GM18502 (cell line): ENCODE results near the gene EBP.
"Not testable (repeated sequence)": the region's sequence is repeated elsewhere in the genome, so short reads cannot be mapped to it uniquely, and the experiment has no call there.

Source experiments
- ATAC-seq: cut with Tn5 transposase; IDR thresholded peaks from one replicate; pipeline ENCODE4 v1.9.1; 2021; ENCODE audit warnings: mild to moderate bottlenecking; ENCODE audit not compliant: unreplicated experiment, poor library complexity

Gene EBP

DNA sequence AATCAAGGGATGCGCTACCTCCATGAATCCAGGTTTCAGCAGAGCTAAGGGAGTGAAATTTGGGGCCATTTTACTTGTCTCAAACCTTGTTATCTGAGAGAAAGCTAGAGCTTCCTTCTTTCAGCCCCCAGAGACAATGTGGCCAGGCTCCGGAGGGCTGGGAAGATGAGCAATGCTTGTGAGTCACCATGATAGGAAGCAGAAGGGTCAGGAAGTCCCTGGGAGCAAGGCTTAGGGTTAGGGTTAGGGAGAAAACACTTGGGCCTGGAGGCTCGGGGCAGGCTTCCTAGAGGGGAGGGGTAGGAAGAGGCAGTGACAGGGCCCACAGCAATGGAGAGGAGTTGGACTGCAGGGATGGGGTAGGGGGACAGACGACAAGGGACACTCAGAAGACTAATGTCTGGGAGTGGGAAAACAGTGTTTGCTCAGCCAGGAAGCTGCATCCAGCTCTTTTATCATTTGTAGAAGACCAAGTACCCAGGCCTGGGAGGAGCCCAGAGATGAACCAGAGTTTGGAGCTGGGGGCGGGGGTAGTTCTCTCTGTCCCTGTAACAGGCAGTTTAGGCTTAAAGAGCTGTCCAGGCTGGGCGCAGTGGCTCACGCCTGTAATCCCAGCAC lies 29.2 kb upstream of the EBP start:
- no peak for ATAC-seq

- ATAC-seq: no peak
Observed at GRCh38 chrX:48493890-48494364, 27.7 kb upstream of the EBP start.

GRCh38 chrX:48496660-48497059 lies 24.9 kb upstream of the EBP start:
- ATAC-seq: no peak

- no peak for ATAC-seq
Observed at GRCh38 chrX:48497871-48498270, 23.7 kb upstream of the EBP start.

DNA sequence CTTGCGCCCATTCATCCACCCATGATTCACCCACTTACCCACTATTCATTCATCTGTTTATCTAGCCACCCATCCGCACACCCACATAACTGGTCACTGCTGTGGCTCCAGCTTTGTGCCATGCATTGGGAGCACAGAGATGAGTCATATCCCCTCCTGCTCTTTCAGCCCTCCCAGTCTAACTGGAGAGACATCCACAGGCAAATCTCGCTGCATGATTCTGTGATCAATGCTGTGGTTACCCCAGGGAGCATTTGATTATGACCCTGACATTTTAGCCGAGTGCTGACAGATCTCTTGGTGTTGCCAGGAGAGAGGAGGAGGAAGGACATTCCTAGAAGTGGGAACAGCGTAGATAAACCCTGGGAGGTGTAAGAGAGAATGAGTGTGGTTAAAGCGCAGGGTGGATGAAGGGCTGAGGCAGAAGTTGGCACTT lies 23.2 kb upstream of the EBP start:
- no peak for ATAC-seq

GRCh38 chrX:48504261-48504660 lies 17.3 kb upstream of the EBP start:
- no peak for ATAC-seq

- ATAC-seq: no peak
Observed at GRCh38 chrX:48505481-48505880, 16.1 kb upstream of the EBP start.

- ATAC-seq: no peak
Observed at GRCh38 chrX:48507246-48507645, 14.4 kb upstream of the EBP start.

GRCh38 chrX:48508400-48509244 lies 13.0 kb upstream of the EBP start, which contains the start of gene PORCN:
Gene PORCN, plus strand, starts transcription at chrX:48508992. Its CDS starts 829 bp downstream, at chrX:48509821.
- ATAC-seq: peak; percentile 76

DNA sequence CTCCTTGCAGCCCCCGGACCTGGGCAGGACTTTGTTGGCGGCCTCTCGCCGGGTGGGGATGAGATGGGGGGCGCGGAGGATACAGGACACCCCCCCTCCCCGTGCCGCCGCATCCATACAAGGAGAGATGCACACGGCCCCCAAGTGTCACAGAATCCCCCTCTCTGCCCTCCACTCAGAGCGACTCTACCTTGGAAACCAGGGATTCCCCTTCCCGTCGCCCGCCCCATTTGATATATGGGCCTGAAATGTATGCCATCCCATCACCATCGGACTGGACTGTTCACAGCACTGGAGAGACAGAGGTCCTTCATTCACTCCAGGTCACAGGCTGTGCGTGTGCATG lies 12.4 kb upstream of the EBP start:
- peak; percentile 12 for ATAC-seq

DNA sequence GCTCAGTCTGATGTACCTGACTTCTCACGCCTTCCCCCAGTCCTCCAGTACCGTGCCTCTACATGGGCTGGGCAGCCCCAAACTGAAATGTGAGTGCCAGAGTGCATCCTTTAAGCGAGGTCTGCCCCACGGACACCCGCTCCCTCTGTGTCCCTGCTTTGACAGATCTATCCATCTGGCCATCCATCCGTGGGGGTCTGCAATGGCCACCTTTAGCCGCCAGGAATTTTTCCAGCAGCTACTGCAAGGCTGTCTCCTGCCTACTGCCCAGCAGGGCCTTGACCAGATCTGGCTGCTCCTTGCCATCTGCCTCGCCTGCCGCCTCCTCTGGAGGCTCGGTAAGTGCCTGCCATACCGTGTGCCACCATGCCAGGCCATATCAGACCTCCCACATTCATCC lies 12.0 kb upstream of the EBP start:
- no peak for ATAC-seq

- no peak for ATAC-seq
Observed at GRCh38 chrX:48511560-48511959, 10.0 kb upstream of the EBP start.

DNA sequence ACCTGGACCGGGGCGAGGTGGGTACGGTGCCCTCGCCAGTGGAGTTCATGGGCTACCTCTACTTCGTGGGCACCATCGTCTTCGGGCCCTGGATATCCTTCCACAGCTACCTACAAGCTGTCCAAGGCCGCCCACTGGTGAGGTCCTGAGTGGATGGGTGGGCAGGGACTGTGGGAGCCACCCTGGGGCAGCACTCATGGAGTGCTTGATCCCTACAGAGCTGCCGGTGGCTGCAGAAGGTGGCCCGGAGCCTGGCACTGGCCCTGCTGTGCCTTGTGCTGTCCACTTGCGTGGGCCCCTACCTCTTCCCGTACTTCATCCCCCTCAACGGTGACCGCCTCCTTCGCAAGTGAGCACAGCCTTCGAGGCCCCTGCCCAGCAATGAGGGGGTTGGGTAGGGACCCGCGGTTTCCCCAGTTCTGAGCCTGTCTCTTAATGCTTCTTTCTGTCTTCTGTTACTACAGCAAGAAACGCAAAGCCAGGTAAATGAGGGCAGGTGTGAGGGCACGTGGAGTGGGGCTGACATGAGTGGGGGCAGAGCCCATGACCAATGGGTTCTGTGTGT lies 9.2 kb upstream of the EBP start:
- no peak for ATAC-seq

DNA sequence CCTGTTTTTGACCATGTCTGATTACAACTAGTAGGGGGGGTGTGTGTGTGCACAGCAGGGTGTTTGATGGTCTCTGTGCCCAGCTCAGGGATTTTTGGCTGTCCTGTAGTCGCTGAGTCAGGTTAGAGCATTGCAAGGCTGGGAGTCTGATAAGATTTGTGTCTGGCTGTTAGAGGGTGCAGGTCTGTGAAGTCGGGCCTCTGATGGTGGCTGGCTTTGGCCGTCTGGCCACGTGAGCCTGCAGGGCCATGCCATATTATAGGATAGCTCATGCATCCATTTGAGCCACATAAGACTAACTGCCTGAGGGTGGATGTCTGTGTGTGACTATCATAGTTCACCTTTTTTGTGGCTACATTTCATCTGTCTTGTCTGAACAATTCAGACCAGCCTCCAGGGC lies 7.9 kb upstream of the EBP start:
- no peak for ATAC-seq

DNA sequence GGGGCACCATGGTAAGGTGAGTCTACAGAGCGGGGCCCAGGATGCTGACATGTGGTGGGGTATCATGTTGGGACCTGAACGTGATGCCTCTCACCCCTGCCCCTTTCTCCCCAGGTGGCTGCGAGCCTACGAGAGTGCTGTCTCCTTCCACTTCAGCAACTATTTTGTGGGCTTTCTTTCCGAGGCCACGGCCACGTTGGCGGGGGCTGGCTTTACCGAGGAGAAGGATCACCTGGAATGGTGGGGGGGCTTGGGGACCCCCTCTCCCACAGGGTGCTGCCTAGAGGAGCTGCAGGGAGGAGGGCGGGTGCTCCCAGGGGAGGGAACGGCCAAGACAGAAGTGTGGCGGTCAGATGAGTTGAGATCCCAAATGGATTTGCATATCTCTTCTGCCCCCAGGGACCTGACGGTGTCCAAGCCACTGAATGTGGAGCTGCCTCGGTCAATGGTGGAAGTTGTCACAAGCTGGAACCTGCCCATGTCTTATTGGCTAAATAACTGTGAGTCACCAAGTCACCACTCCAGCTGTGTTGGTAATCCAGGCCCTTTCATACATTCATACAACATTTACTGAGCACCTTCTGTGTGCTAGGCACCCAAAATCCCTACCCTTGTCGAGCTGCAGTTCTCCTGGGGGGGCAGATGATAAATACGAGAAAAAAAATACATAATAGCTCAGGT lies 7.3 kb upstream of the EBP start:
- ATAC-seq: no peak

DNA sequence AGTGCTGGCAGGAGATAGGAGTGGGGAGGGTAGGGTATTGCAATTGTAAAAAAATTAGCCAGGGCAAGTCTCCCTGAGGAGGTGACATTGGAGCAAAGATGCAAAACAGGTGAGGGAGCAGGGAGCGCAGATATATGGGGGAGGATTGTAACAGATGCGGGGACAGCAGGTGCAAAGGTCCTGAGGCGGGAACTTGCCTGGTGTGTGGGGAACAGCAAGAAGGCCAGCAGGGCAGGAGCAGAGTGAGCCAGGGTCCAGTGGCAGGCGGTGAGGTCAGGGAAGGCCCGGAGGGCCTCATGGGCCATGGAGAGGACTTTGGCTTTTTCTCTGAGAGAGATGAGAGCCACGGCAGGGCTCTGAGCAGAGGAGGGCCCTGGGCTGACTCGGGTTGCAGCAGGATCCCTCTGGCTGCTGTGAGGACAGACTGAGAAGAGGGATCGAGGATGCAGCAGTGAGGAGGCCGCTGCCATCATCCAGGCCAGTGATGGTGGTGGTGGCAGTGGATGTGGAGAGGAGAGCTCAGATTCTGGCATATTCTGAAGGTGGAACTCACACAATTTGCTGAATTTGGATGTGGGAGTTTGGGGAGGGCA lies 6.6 kb upstream of the EBP start:
- no peak for ATAC-seq

DNA sequence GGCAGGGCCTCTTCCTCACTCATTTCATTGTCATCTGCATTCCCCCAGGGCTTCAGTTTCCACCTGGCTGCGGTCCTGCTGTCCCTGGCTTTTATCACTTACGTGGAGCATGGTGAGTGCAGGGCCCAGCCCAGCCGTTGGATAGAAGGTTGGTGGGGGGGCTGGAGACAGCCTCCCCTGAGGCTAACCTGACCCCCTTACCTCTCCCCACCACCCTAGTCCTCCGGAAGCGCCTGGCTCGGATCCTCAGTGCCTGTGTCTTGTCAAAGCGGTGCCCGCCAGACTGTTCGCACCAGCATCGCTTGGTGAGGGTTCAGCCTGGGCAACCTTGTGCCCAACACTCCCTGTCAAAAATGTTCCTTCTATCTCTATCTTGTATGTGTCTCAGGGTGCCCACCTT lies 5.8 kb upstream of the EBP start:
- ATAC-seq: no peak

GRCh38 chrX:48516285-48516684 lies 5.3 kb upstream of the EBP start:
- ATAC-seq: no peak

DNA sequence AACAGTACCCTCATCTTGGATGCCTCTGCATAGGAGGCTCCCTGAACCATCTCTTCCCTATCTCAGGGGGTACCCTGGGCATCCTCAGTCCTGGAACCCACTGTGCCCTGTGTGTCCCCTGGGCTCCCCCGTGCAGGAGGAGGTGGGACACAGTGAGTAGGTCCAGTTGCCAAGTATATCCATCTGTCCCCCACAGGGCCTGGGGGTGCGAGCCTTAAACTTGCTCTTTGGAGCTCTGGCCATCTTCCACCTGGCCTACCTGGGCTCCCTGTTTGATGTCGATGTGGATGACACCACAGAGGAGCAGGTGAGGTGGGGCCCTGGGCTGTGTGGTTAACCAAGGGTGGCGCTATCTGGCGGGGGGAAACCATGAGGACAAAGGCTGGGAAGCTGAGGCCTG lies 4.6 kb upstream of the EBP start:
- ATAC-seq: no peak

- not testable (repeated sequence) for ATAC-seq
Observed at GRCh38 chrX:48519481-48519880, 2.1 kb upstream of the EBP start.

- ATAC-seq: no peak
Observed at GRCh38 chrX:48520455-48520854, 1.2 kb upstream of the EBP start.
